Prostate gland (tissue), 2 donors: Measurements from ENCODE around the gene SASH1. TPM values are rescaled to one million over a fixed set of nuclear protein-coding genes. Genes with fewer than 3 reads are reported as not detected.

Experiments used
- DNase-seq: peaks from one replicate; pipeline ENCODE4 v3.0.0-alpha.2; 2019; ENCODE audit warnings: low spot score
- H3K27ac ChIP-seq, 2 donors: fragments of 200-600 bp; sonication (generic); 2 replicates each; pipeline ENCODE4 v1.5.1; 2017 to 2019
- H3K27me3 ChIP-seq: fragments of 200-600 bp; sonication (generic); replicated peaks from 2 replicates; pipeline ENCODE4 v1.5.1; 2019; ENCODE audit not compliant: insufficient read depth
- H3K36me3 ChIP-seq, 2 donors: fragments of 200-600 bp; sonication (generic); 1 replicate in 1 of 2; 2 replicates in 1 of 2; pipeline versions ENCODE4 v1.5.1 to v1.8.1; 2017 to 2019
- H3K4me1 ChIP-seq: fragments of 200-600 bp; sonication (generic); replicated peaks from 2 replicates; pipeline ENCODE4 v1.5.1; 2019
- H3K4me3 ChIP-seq, 2 donors: fragments of 200-600 bp; sonication (generic); 2 replicates each; pipeline ENCODE4 v1.5.1; 2017 to 2019
- H3K9me3 ChIP-seq: fragments of 200-600 bp; sonication (generic); 2 replicates; pipeline ENCODE4 v1.5.1; 2017
- CTCF ChIP-seq, 4 experiments: fragments of 200-600 bp in 2 of 4; fragments of 450-650 bp in 2 of 4; sonication (generic) in 2 of 4; IDR thresholded peaks; 1 replicate in 3 of 4; 2 replicates in 1 of 4; pipeline ENCODE4 v1.5.1; 2016 to 2019; ENCODE audit warnings: antibody characterized with exemption in 4 of 4, mild to moderate bottlenecking in 2 of 4, moderate library complexity in 2 of 4
- POLR2A ChIP-seq: fragments of 450-650 bp; IDR thresholded peaks from one replicate; pipeline ENCODE4 v1.6.1; 2016; ENCODE audit warnings: antibody characterized with exemption, mild to moderate bottlenecking
- POLR2AphosphoS5 ChIP-seq: sonication (generic); formaldehyde crosslinking; IDR thresholded peaks from one replicate; pipeline ENCODE4 v1.6.1; 2017; ENCODE audit warnings: antibody characterized with exemption
- WGBS: methylation state at CpG from one replicate; pipeline ENCODE4 v1.1.5; 2018; 5-methylcytosine and 5-hydroxymethylcytosine counted together
- intact Hi-C: fragments of 100-400 bp; cut with DNase I; formaldehyde crosslinking; loops from one replicate; pipeline ENCODE4 v1.14.2; 2022
- total RNA-seq, 2 donors: library from RNA; depleted of rRNA; stranded (reverse); fragments of >200 nt; gene quantifications; one replicate each; pipeline ENCODE4 v1.1.0, GENCODE V29; 2016

Gene SASH1
- total RNA-seq, 2 donors from 2014 or later = 34.3 to 48.6 TPM

DNA sequence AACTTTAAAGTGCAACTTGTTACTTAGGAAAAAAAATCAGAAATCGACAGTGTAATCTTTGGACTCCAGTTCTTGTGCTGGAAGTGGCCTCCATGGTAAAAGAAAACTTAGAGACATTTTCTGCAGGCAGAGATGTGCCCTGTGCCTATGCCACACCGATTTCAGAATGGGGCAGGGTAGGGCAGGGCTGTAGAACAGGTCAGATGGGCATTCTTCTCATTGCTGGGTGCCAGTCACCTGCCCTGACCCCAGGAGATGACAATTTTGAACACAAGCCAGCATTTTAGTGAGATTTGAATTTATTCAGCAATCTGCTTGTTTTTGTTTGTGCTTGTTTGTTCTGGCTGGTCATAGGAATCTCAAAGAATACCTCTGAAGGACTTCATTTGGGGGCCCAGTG is 63.3 kb downstream of the SASH1 start:
- intact Hi-C loops = no loop called here
- no peaks in the 10 kb centered on the region for H3K4me1 ChIP-seq
- H3K27me3 ChIP-seq = no peaks in the 10 kb centered on the region
- H3K9me3 ChIP-seq = no peaks in the 10 kb centered on the region
- no peak overlapping the region for H3K27ac ChIP-seq
- H3K4me3 ChIP-seq = no peak overlapping the region
- no peak for DNase-seq
- no peak for TF ChIP-seq CTCF (IDR thresholded peaks at IDR 0.05)
- TF ChIP-seq POLR2A = no peak
- TF ChIP-seq POLR2AphosphoS5 = no peak
- H3K36me3 ChIP-seq = no peaks in the 10 kb centered on the region
- 60% methylated on average over 2 of the region's 2 CpGs for WGBS

DNA sequence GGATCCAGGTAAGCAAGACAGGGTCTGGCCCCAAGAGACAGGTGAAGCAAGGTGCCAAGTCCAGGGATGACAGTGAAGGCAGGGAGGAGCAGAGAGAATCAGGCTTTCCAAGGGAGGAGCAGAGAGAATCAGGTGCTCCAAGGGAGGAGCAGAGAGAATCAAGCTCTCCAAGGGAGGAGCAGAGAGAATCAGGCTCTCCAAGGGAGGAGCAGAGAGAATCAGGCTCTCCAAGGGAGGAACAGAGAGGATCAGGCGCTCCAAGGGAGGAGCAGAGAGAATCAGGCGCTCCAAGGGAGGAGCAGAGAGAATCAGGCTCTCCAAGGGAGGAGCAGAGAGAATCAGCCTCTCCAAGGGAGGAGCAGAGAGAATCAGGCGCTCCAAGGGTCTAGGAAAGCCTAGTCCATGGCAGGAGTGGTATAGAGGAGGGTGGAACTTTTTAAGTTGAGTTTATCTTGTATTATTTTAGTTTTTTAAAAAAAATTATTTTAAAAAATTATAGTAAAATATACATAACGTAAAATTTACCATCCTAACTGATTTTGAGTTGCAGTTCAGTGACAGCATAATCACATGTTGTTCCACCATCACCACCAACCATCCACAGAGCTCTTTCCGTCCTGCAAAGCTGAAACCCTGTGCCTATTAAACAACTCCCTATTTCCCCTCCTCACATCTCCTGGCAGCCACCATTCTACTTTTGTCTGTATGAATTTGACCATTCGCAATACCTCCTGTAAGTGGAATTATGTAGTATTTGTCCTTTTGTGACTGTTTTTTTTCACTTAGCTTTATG is 64.1 kb downstream of the SASH1 start:
- no peaks in the 10 kb centered on the region for H3K36me3 ChIP-seq
- intact Hi-C loops = no loop called here
- H3K4me3 ChIP-seq = no peak overlapping the region
- 84% methylated on average over 6 of the region's 6 CpGs for WGBS
- H3K9me3 ChIP-seq = no peaks in the 10 kb centered on the region
- no peaks in the 10 kb centered on the region for H3K27me3 ChIP-seq
- TF ChIP-seq POLR2A (no peak), POLR2AphosphoS5 (no peak), CTCF (IDR thresholded peaks at IDR 0.05) (no peak)
- H3K4me1 ChIP-seq = no peaks in the 10 kb centered on the region
- peak overlapping the region; percentile 21 to 23 for H3K27ac ChIP-seq
- DNase-seq = no peak

GRCh38 chr6:148407372-148407771 is 64.7 kb downstream of the SASH1 start:
- no peaks in the 10 kb centered on the region for H3K9me3 ChIP-seq
- H3K4me1 ChIP-seq = no peaks in the 10 kb centered on the region
- 61% methylated on average over 7 of the region's 7 CpGs for WGBS
- intact Hi-C loops = no loop called here
- no peak for DNase-seq
- H3K4me3 ChIP-seq = no peak overlapping the region
- H3K36me3 ChIP-seq = no peaks in the 10 kb centered on the region
- no peaks in the 10 kb centered on the region for H3K27me3 ChIP-seq
- H3K27ac ChIP-seq = peak overlapping the region; percentile 19 to 21
- TF ChIP-seq POLR2A (no peak), CTCF (IDR thresholded peaks at IDR 0.05) (no peak), POLR2AphosphoS5 (peak; percentile 53)

DNA sequence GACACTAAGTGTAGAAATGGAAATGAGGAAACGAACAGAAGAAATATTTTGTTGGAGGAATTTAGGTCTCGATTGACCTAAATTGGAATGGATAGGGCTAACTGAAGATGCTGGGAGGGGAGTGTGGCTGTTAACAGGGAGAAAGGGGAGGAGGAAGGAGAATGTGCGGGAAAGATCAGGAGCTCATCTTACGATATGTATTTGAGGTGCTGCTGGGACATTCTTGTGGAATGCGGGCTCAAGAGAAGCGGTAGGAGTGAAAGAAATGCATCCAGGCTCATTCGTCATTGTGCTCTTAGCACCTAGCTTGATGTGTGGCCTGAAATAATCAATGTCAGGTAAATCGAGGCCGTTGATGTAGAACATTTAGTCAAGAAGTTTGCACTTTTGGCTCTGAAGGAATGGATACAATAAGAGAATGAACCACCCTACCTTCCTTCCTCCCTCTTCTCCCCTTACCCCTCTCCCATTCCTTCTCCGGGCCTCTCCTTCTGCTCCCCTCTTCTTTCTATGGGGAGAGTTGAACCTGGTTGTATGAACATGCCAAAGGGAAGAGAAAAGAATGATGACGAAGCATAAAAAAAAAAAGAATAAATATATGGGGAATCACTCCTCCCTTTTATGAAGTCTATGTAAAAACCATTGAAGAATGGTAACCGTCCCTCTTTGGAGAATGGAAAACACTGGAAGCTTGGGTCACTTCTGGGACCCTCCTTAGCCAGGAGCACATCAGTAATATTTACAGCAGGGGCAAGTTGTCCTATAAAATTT is 70.9 kb downstream of the SASH1 start:
- intact Hi-C loops = no loop called here
- no peak for TF ChIP-seq POLR2A
- no peak for TF ChIP-seq POLR2AphosphoS5
- no peak for TF ChIP-seq CTCF (IDR thresholded peaks at IDR 0.05)
- H3K27me3 ChIP-seq = no peaks in the 10 kb centered on the region
- DNase-seq = no peak
- H3K4me1 ChIP-seq = no peaks in the 10 kb centered on the region
- H3K27ac ChIP-seq = no peak overlapping the region
- no peak overlapping the region for H3K4me3 ChIP-seq
- H3K9me3 ChIP-seq = no peaks in the 10 kb centered on the region
- no peaks in the 10 kb centered on the region for H3K36me3 ChIP-seq
- WGBS = 92% methylated on average over 12 of the region's 12 CpGs

DNA sequence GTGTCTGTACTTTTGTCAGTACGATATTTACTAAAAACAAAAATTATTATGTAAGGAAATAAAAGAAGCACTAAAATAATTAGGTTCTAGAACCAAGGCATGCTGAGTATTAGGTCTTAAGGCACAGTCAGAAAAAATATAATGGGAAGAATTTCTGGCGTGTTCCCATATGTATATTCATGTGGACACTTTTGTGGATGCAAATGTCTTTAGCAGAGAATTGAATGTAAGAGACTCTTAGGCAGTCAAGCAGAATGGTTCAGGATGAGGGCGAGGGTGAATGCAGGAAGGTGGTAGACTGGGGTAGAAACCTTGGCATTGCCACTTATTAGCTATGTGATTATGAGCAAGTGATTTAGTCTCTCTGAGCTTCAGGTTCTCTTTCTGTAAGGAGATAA is 71.5 kb downstream of the SASH1 start:
- no peaks in the 10 kb centered on the region for H3K4me1 ChIP-seq
- H3K4me3 ChIP-seq = no peak overlapping the region
- H3K27ac ChIP-seq = no peak overlapping the region
- intact Hi-C loops = no loop called here
- no peaks in the 10 kb centered on the region for H3K9me3 ChIP-seq
- no peaks in the 10 kb centered on the region for H3K27me3 ChIP-seq
- WGBS = 88% methylated on average over 3 of the region's 3 CpGs
- no peaks in the 10 kb centered on the region for H3K36me3 ChIP-seq
- TF ChIP-seq POLR2A (no peak), CTCF (IDR thresholded peaks at IDR 0.05) (no peak), POLR2AphosphoS5 (no peak)
- DNase-seq = no peak
